Measurements from ENCODE around the gene RFNG.

Gene RFNG

DNA sequence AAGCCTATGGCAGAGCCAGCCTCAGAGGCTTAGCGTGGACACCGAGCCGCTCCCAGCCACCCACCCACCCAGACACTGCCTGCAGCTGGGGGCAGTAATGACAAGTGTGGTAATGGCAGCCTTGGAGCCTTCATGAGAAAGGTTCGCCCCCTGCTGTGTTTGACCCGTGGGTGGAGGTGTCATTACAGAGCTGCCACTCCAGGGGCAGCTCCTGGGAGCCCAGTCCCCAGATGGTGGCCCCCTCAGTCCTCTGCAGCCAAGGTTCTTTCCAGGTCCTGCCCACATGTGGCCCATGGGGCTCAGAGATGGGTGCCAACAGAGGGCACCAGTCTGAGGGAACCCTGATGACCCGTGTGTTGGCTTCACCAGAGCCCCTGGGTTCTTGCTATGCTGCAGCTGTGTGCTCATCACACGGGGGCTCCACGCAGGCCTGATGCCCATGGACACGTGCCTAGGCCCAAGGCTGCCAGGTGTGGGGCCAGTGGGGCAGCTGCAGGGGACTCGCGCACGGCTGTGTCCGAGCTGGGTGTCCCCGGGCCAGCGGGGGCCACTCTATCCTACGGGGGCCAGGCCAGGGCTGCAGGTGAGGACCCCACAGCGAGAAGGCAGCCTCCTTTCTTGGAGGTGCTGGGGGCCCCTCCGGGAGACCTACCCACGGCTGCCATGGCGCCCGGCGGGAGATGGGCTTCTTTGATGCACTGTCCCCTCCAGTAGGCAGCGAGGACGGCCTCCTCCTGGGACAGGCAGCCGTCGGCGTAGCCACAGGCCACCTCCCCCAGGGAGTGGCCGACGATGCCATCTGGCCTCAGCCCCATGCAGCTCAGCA, 38.3 kb upstream of the RFNG start:
- DNase-seq (ENCODE audit: low spot score) = no peak

DNA sequence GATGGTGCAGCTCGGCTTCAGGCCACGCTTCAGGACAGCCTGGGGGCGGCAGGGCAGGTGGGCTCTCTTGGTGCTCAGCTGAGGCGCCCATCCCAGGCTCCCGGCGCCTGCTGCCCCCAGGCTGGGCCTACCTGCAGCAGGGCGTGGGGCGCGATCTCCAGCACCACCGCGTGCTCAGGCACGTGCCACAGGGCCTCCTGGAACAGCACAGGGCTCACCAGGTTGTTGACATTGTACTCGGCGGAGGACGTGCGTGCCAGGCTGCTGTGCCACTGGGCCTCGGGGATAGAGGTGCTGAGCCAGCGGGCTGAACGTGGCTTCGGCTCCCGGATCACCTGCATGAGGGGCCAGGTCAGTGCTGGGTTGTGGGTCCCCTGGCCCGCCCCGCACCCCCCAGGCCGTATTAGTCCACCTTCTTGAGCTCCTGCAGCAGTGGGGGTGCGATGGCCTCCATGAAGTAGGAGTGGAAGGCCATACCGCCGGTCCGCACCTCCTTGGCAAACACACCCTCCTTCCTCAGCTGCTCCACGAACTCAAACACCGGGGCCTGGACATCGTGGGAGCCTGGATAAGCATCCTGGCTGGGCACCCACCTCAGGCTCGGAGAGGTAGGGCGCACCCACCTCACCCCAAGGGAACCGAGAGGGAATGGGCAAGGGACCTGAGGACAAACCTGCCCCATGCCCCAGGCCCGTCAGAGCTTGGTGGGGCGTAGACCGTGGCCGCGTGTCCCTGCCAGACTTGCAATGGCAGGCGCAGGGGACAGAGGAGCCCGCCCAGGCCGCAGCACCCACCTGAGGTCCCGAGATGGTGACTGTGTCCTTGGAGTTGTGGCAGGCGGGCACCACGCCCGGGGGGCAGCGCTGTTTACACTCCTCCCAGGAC, 37.5 kb upstream of the RFNG start:
- no peak for DNase-seq (ENCODE audit: low spot score)

DNA sequence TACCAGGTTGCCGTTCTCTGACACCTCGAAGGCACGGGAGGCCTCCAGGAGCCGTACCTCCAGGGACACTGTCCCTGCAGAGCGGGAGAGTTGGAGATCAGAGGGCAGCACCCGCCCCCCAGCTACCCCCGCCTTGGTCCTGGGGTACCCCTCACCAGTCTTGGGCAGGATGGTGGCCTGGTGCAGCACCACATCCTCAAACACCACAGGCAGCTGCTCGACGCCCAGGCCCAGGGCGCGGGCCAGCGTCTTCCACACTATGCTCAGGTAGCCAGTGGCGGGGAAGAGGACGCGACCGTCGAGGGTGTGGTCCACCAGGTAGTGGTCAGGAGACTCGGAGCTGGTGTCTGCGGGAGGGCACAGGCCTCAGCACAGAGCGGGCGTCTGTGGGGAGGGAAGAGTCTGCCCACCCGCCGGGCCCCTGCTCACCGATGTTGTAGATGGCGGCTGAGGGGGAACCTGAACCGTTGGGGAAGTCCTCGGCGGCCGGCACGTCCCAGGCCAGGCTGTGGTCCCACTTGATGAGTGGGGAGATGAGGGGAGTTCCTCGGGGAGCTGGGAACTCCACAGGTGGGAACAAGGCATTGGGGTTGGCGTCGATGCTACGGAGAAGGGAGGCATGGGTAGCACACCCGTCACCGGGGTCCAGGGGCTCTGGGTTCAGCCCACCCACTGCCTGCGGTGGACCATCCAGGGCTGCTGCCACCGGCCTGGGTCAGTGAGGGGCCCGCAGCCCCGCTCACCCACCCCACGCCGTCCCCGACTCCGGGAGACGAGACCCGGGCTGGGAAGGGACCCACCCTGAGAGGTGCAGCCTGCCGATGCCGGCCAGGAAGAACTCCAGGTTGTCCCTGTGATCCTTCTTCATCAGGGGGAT, 36.6 kb upstream of the RFNG start:
- no peak for DNase-seq (ENCODE audit: low spot score)

DNA sequence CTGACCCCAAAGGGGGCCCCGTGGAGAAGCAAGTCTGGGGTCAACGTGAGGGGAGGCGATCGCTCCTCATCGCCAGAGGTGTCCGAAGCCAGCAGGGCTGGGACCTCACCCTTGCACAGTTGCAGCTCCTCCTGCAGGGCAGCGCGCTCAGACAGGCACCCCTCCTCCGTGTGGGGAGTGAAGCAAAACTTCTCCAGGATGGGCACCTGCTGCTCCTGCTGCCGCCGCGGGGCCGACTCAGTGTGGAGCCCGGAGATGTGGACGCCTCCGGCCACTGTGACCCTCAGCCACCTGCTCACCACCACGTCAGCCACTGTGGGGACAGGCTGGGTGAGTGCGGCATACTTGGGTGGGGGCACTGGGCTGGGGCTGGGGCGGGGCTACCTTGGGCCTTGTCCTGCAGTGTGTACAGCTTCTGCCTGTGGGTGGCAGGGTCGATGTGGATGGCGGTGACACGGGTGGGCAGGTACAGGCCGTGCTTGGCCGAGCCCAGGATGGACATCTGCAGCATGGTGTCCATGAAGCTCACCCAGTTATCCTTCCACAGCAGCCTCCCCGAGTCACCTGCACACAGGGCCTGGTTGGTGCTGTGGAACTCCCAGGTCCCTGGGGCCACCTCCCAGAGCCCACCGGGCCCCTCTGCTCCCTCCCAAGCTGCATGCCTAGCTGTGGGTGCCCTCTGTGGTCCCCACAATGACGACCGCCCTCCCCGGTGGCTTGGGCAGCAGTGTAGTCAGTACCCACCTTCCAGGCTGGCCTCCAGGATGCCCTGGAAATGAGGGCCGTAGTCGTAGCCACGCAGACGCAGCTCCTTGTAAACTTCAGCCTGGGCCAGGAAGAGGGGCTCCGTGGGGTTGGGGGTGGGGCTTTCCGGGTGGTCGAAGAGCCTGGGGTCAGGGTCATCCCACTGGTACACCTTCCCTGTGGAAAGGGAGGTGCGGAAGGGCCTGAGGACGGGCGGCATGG, 35.6 kb upstream of the RFNG start:
- DNase-seq (ENCODE audit: low spot score) = no peak

DNA sequence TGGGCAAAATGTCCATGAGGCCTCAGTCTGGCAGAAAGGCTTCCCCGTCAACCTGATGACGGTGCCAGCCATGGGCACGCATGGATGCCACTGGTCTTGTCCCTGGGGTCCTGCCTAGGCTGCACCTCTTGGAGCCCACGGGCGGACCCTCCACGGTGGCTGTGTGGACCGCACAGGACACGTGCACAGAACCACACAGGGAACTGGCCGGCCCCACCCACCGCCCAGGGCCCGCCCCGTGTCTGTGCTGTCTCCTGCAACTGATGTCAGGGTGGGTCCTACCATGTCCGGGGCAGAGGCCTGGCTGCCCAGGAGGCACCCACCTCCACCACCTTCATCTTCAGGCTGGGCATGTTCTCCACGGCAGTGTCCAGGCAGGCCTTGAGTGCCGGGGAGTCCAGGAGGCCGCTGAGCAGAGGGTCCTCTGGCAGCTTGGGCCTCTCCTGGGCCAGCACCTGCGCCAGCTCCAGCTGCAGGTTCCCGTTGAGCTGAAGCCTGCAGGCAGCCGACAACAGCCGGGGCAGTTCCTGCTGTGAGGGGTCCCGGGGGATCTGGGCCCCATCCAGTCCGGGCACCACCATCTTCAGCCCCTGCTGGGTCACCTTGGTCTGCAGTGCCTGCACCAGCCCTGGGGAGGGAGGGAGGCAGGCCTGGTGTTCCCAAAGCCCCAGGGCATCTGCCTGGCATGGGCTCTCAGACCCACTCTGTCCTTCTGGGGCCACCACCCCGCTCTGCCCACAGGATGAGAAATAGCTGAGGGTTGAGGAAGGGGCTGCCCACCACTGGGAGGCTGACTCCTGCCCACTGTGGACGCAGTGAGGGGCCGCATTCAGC, 34.5 kb upstream of the RFNG start:
- no peak for DNase-seq (ENCODE audit: low spot score)

DNA sequence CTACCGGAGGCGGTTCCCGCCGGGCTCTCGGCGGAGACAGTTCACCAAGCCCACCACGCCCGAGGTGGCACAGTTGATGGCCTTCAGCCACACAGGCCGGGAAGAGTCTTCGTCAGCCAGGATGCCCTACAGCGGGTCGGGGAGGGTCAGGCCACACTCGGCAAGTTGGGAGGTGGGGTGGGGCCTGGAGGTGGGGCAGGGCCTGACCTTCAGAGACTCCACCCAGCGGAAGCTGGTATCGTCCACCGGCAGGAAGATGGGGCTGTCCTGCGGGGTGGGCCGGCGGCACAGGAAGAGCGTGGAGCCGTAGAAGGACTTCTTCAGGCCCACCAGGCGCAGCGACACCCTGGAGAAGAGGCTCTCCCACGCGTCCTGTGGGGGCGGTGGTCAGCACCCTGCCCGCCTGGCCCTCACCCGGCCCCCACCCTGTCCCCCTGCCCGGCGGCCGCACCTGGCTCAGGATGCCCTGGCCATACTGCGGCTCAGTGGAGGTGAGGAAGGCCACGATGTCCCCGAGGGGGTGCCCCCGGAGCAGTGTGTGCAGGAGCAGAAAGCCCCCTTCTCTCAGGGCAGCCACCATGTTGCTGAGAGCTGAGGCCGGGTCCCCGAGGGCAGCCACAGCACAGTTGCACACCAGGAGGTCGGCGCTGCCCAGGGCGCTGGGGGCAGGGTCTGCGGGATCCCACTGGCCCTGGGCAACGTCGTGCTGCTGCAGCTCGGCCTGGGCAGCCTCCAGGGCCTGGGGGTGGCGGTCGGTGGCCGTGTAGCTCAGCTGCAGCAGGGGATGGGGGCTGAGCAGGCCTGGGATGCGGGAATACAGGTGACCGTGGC, 33.6 kb upstream of the RFNG start:
- DNase-seq (ENCODE audit: low spot score) = no peak

DNA sequence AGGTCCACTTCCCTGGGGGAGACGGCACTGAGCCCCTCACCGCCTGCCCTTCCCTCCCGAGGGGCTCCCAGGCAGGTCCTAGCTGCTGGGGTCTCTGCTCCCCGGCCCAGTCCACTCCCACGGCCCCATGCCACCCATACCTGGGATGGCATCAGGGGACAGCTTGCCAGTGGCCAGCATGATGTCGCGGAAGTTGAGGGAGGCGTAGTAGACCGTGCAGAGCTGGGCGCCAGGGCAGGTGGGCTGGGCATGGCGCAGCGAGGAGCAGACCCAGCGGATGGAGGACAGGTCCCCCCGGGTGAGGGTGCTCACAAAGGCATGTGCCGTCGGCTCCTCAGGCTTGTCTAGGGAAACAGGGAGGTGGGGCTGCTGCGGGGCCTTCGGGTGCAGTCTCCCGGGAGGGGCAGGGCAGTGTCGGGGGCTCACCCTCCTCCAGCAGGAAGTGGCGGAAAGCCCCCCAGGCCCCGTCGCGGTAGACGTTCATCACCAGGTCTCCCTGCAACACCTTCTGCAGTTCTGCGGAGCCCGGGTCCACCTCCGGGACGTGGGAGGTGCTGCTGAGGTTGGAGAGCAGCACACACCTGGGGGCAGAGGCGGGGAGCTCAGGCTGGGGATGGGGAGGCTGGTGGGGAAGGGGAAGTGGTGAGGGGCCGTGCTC, 32.9 kb upstream of the RFNG start:
- no peak for DNase-seq (ENCODE audit: low spot score)

DNA sequence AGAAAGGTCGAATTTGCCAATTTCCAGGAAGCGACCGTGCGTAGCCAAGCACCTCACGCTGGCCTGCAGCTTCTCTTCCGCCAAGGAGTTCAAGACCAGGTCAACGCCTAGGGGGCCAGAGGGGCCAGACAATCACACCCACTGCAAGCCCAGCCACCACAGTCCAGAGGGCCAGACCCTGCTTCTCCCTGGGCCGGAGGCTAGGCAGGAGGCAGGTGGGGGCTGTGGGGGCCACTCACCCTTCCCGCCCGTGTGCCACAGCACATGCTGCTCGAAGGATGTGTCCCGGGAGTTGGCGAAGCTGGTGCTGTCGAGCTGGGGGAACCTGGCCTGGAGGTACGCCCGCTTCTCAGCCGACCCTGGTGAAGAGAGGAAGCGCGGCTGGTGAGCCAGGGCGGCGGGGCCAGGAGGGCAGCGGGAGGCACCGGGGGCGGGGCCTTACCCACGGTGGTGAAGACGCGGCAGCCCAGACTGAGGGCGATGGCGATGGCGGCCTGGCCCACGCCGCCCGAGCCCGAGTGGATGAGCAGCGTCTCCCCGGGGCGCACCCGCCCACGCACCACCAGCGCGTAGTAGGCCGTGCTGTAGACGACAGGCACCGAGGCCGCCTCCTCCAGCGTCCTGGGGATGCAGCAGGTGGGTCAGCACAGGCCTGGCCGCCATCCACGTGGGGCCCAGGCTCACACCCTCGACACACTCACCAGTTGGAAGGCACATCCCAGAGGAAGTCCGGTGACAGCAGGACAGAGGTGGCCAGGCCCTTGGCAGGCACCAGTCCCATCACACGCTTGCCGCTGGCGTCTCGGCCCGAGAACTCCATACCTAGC, 32.1 kb upstream of the RFNG start:
- no peak for DNase-seq (ENCODE audit: low spot score)

DNA sequence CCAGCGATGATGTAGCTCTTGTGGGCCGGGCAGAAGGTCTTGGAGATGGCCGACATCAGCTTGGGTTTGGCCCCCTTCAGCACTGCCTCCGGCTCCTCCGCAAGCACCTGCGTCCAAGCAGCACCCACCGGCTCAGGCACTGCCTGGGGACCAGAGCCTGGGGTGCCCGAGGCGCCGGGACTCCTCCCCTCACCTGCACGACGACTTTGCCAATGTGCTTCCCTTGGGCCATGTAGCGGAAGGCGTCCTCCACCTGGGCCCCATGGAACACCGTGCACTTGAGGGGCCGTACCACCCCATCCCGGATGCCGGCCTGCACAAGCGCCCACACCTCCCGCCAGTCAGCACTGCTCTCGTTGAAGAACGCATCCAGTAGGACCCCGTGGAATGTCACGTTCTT, 31.4 kb upstream of the RFNG start:
- DNase-seq (ENCODE audit: low spot score) = no peak

DNA sequence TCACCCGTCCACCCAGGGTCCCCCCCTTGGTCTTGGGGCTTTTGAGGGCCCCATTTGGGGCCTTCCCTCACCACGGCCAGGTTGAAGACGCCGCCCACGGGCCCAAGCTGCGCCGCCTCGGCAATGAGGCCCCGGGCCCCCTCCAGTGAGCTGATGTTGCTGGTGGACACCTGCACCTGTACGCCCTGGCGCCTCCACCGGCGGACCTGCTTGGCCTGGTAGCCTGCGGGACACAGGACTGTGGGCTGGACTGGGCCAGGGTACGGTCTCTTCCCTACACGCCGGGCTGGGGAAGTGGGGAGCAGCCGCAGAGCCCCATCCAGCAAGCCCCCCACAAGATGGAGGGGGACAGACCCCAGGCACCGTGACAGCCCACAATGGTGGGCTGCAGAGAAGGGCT, 30.8 kb upstream of the RFNG start:
- DNase-seq (ENCODE audit: low spot score) = no peak

DNA sequence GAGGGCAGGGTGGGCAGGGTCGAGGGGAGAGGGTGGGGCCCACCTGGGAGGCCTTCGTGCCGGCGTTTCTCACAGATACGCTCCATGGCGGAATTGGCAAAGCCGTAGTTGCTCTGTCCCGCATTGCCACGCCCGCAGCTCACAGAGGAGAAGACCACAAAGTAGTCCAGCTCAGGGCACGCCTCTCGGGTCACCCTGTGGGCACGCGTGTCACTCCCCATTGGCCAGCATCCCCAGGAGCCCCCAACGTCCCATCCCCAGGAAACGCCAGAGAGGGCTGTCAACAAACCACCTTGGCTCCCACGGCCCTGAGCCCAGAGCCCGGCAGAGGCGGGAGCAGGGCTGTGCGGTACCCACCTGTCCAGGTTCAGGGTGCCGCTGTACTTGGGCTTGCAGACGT, 30.4 kb upstream of the RFNG start:
- DNase-seq (ENCODE audit: low spot score) = no peak

DNA sequence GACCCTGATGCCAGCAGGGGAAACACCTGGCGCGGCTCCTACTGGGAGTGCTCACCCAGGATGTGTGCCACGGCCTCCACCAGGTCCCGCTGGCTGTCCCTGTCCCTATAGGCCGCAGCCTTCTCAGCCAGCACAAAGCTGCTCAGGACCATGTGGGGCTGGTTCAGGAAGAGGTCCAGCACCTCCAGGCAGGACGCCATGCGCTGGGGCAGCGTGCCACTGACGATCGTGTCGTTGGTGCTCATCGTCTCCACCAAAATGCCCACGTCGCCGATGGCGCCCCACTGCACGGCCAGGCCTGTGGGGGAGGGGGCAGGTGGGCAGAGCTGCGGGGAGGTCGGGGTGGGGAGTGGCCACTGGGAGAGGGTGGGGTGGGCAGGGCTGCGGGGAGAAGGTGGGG, 29.9 kb upstream of the RFNG start:
- DNase-seq (ENCODE audit: low spot score) = no peak

DNA sequence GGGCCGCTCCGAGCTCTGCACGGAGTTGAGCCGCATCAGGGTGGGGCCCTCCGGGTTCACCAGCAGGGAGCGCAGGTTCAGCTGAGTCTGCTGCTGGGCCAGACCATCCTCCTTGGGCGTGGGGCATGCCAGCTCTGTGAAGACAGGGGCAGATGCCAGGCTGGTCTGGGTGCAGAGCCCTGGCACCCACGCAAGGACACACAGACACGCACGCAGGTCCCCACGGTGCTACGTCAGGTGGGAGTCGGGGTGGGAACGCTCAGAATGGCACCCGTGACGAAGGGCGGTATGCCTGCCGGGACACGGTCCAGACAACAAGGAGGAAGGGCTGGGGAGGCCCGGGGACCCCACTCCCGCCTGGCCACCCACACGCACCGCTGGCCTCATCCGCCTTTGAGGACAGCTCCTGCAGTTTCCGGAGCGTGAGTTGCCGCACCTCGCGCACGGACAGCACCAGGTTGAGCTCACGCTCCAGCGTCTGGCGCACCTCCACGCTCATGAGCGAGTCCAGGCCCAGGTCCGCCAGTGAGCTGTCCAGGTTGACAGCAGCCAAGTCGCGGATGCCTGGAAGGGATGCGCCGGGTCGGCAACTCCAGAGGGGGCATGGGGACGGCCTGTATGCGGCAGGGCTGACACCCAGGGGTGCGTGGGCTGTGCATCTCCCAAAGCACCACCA, 29.3 kb upstream of the RFNG start:
- no peak for DNase-seq (ENCODE audit: low spot score)

DNA sequence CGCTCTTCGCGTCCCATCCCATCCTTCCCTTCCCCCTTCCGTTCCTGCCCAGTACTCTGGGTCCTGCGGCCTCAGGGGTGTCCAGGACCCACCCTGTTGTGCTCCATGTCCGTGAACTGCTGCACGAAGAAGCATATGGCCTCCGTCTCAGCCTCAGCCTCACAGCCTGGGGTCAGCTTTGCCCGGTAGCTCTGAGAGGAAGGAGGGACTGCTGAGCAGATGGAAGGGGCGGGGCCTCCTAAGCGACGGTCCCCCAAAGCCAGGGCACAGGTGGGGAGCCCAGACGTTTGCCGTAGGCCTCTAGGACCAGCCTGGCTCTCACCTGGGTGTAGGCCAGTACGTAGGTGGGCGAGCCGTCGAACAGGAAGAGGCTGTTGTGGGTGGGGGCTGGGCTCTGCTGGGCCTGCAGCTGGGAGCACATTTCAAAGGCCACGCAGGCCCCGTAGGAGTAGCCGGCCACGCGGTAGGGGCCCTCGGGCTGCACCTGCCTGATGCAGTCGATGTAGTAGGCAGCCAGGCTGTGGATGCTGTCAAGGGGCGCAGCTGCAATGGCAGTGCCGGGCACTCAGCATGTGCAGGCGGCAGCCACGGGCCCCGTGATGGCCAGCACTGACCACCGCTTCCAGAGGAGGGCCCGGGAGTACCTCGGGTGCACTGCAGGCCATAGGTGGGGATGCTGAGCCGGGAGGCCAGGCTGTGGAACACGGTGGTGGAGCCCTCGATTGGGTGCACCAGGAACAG, 28.6 kb upstream of the RFNG start:
- DNase-seq (ENCODE audit: low spot score) = no peak

DNA sequence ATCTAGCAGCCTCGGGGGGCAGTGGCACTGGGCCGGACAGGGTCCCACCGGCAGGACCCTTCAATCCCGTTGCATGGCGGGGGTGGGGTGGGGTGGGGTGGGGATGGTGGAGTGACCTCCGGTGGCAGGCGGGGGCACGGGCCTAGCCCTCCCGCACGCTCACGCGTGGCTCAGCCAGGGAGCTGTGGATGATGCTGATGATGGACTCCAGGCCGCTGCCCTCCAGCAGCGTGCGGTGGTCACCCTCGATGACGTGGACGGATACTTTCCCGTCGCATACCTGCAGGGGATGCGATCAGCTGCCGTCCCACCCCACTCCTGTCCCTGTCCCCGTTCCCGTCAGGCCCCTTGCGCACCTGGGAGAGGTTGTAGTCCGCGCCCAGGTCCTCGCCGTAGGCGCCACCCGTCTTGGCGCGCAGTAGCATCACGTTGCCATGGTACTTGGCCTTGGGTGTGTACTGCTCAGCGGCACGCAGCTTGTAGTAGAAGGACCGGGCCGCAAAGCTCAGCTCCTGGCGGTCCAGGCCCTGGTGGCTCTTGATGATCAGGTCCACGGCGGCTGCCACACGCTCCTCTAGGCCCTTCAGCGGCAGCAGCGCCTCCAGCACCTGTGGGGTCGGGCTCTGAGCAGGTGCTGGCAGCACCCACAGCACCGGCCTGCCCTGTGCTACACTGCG, 27.5 kb upstream of the RFNG start:
- DNase-seq (ENCODE audit: low spot score) = no peak

DNA sequence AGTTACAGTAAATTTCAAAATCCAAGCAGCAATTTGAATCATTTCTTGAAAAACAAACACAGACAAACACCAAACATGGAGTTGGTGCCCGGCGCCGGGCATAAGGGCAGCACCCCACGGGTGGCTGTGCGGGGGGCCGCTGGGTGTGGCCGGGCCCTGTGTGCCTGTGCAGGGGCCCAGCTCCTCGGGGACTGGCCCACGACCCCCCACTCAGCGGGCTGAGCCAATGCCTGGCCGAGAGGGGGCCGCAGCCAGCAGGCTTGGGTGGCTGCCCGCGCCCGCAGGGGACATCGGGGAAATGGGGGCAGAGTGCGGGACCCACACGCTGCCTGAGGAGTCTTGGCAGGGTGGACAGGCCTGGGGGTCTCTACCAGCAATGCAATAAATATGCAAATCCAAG, 26.8 kb upstream of the RFNG start:
- DNase-seq (ENCODE audit: low spot score) = no peak
